ENCODE measurements around the gene OGFR. TPM values are rescaled to one million over a fixed set of nuclear protein-coding genes. Genes with fewer than 3 reads are reported as not detected.

The OGFR gene
- total RNA-seq, 1 experiment from 2014 or later = 80.1 TPM

GRCh38 chr20:62799873-62800272 is 4.8 kb upstream of the OGFR start:
- H3K27me3 Mint-ChIP-seq (ENCODE audit: unreplicated experiment) = no peaks in the 10 kb centered on the region
- peaks cover 22% of the 10 kb centered on the region for H3K4me1 Mint-ChIP-seq (ENCODE audit: low read depth, unreplicated experiment)
- BruUV-seq (replicated peaks) = no TSS peak
- peaks cover 79% of the 10 kb centered on the region for H3K36me3 Mint-ChIP-seq (ENCODE audit: insufficient read depth, unreplicated experiment)
- CTCF ChIA-PET = no interaction called here
- intact Hi-C loops (cut with micrococcal nuclease; ENCODE audit: unreplicated experiment) = no loop called here
- no peak for DNase-seq
- no peak for TF ChIP-seq CTCF (IDR thresholded peaks at IDR 0.05; ENCODE audit: unreplicated experiment)
- H3K27ac Mint-ChIP-seq (ENCODE audit: unreplicated experiment) = no peak overlapping the region
- H3K4me3 Mint-ChIP-seq (ENCODE audit: low read depth, unreplicated experiment) = no peak overlapping the region
- H3K9me3 Mint-ChIP-seq (ENCODE audit: low read depth, unreplicated experiment) = no peaks in the 10 kb centered on the region

GRCh38 chr20:62800314-62801259 is 4.0 kb upstream of the OGFR start:
- H3K9me3 Mint-ChIP-seq (ENCODE audit: low read depth, unreplicated experiment) = no peaks in the 10 kb centered on the region
- no peak for TF ChIP-seq CTCF (IDR thresholded peaks at IDR 0.05; ENCODE audit: unreplicated experiment)
- no peak overlapping the region for H3K27ac Mint-ChIP-seq (ENCODE audit: unreplicated experiment)
- H3K4me3 Mint-ChIP-seq (ENCODE audit: low read depth, unreplicated experiment) = no peak overlapping the region
- H3K27me3 Mint-ChIP-seq (ENCODE audit: unreplicated experiment) = no peaks in the 10 kb centered on the region
- peaks cover 77% of the 10 kb centered on the region for H3K36me3 Mint-ChIP-seq (ENCODE audit: insufficient read depth, unreplicated experiment)
- CTCF ChIA-PET = no interaction called here
- intact Hi-C loops (cut with micrococcal nuclease; ENCODE audit: unreplicated experiment) = no loop called here
- H3K4me1 Mint-ChIP-seq (ENCODE audit: low read depth, unreplicated experiment) = peaks cover 23% of the 10 kb centered on the region
- DNase-seq = no peak
- BruUV-seq (replicated peaks) = no TSS peak

GRCh38 chr20:62801284-62802010 is 3.2 kb upstream of the OGFR start:
- no peak overlapping the region for H3K27ac Mint-ChIP-seq (ENCODE audit: unreplicated experiment)
- no peak for TF ChIP-seq CTCF (IDR thresholded peaks at IDR 0.05; ENCODE audit: unreplicated experiment)
- H3K9me3 Mint-ChIP-seq (ENCODE audit: low read depth, unreplicated experiment) = no peaks in the 10 kb centered on the region
- no peak for DNase-seq
- intact Hi-C loops (cut with micrococcal nuclease; ENCODE audit: unreplicated experiment) = no loop called here
- BruUV-seq (replicated peaks) = no TSS peak
- H3K36me3 Mint-ChIP-seq (ENCODE audit: insufficient read depth, unreplicated experiment) = peaks cover 77% of the 10 kb centered on the region
- no peak overlapping the region for H3K4me3 Mint-ChIP-seq (ENCODE audit: low read depth, unreplicated experiment)
- CTCF ChIA-PET = no interaction called here
- no peaks in the 10 kb centered on the region for H3K27me3 Mint-ChIP-seq (ENCODE audit: unreplicated experiment)
- peaks cover 31% of the 10 kb centered on the region for H3K4me1 Mint-ChIP-seq (ENCODE audit: low read depth, unreplicated experiment)

- CTCF ChIA-PET = interaction anchor here (1.2 kb wide), 1 partner anchor 8 kb away, joined by 3 read pairs; no protein-coding TSS in a partner anchor
- Mint-ChIP-seq H3K4me1 (ENCODE audit: low read depth, unreplicated experiment) (peaks cover 38% of the 10 kb centered on the region), H3K36me3 (ENCODE audit: insufficient read depth, unreplicated experiment) (peaks cover 79% of the 10 kb centered on the region), H3K27ac (ENCODE audit: unreplicated experiment) (no peak overlapping the region), H3K27me3 (ENCODE audit: unreplicated experiment) (no peaks in the 10 kb centered on the region), H3K4me3 (ENCODE audit: low read depth, unreplicated experiment) (no peak overlapping the region), H3K9me3 (ENCODE audit: low read depth, unreplicated experiment) (no peaks in the 10 kb centered on the region)
- intact Hi-C loops (cut with micrococcal nuclease; ENCODE audit: unreplicated experiment) = no loop called here
- no peak for DNase-seq
- BruUV-seq (replicated peaks) = no TSS peak
- no peak for TF ChIP-seq CTCF (IDR thresholded peaks at IDR 0.05; ENCODE audit: unreplicated experiment)
Observed at GRCh38 chr20:62802026-62802712, 2.5 kb upstream of the OGFR start.

Data from Calu3 (cell line).